Measurements from ENCODE around the gene TTC23L. TPM values are rescaled to one million over a fixed set of nuclear protein-coding genes. Genes with fewer than 3 reads are reported as not detected.

Gene TTC23L
- total RNA-seq, 1 donor from 2014 or later, result not detected

GRCh38 chr5:34932947-34933346 lies 94.0 kb downstream of the TTC23L start:
- Mint-ChIP-seq H3K27ac (no peak overlapping the region), H3K9me3 (no peaks in the 10 kb centered on the region), H3K27me3 (ENCODE audit: insufficient read depth) (no peaks in the 10 kb centered on the region)

GRCh38 chr5:34941936-34942335 lies 103.0 kb downstream of the TTC23L start:
- H3K4me3 Mint-ChIP-seq, result no peak overlapping the region
- no peak overlapping the region for H3K27ac Mint-ChIP-seq

More at GRCh38 chr5:34932947-34933346, 94.0 kb downstream of the TTC23L start:
- Mint-ChIP-seq H3K36me3 (ENCODE audit: low read depth) (peaks cover 31% of the 10 kb centered on the region), H3K4me1 (ENCODE audit: low read depth) (peaks cover 37% of the 10 kb centered on the region), H3K4me3 (no peak overlapping the region)
- intact Hi-C loops (cut with micrococcal nuclease), result no loop called here
- DNase-seq (ENCODE audit: low spot score), result no peak

GRCh38 chr5:34944044-34944443 lies 105.1 kb downstream of the TTC23L start:
- H3K36me3 Mint-ChIP-seq (ENCODE audit: low read depth), result peaks cover 41% of the 10 kb centered on the region
- H3K4me1 Mint-ChIP-seq (ENCODE audit: low read depth), result no peaks in the 10 kb centered on the region
- H3K27ac Mint-ChIP-seq, result no peak overlapping the region
- intact Hi-C loops (cut with micrococcal nuclease), result no loop called here
- no peaks in the 10 kb centered on the region for H3K9me3 Mint-ChIP-seq
- no peak overlapping the region for H3K4me3 Mint-ChIP-seq
- DNase-seq (ENCODE audit: low spot score), result no peak
- H3K27me3 Mint-ChIP-seq (ENCODE audit: insufficient read depth), result no peaks in the 10 kb centered on the region

More at GRCh38 chr5:34941936-34942335, 103.0 kb downstream of the TTC23L start:
- Mint-ChIP-seq H3K36me3 (ENCODE audit: low read depth) (peaks cover 45% of the 10 kb centered on the region), H3K9me3 (no peaks in the 10 kb centered on the region), H3K27me3 (ENCODE audit: insufficient read depth) (no peaks in the 10 kb centered on the region), H3K4me1 (ENCODE audit: low read depth) (no peaks in the 10 kb centered on the region)
- intact Hi-C loops (cut with micrococcal nuclease), result no loop called here
- no peak for DNase-seq (ENCODE audit: low spot score)

- peaks cover 45% of the 10 kb centered on the region for H3K36me3 Mint-ChIP-seq (ENCODE audit: low read depth)
- DNase-seq (ENCODE audit: low spot score), result no peak
- no peaks in the 10 kb centered on the region for H3K9me3 Mint-ChIP-seq
- no peak overlapping the region for H3K27ac Mint-ChIP-seq
- no peak overlapping the region for H3K4me3 Mint-ChIP-seq
- intact Hi-C loops (cut with micrococcal nuclease), result no loop called here
- no peaks in the 10 kb centered on the region for H3K27me3 Mint-ChIP-seq (ENCODE audit: insufficient read depth)
- H3K4me1 Mint-ChIP-seq (ENCODE audit: low read depth), result no peaks in the 10 kb centered on the region
Observed at GRCh38 chr5:34944460-34945047, 105.6 kb downstream of the TTC23L start.

Other genes with a start within 250 kb of the TTC23L start
- gene RAI14, start 182.8 kb upstream of the TTC23L start, total RNA-seq, result 1.2 and 1.5 TPM in 2 replicates
- gene RAD1, start 76.3 kb downstream of the TTC23L start, total RNA-seq, result 45.7 and 47.1 TPM in 2 replicates
- gene BRIX1, start 76.5 kb downstream of the TTC23L start, total RNA-seq, result 110 TPM in 2 replicates
- gene DNAJC21, start 90.4 kb downstream of the TTC23L start, total RNA-seq, result 64.0 and 67.8 TPM in 2 replicates
- gene AGXT2, start 208.8 kb downstream of the TTC23L start, total RNA-seq, result not detected in 2 replicates